GM12892 (cell line): Measurements from ENCODE around the gene POLN.
"Not testable (repeated sequence)": the region's sequence is repeated elsewhere in the genome, so short reads cannot be mapped to it uniquely, and the experiment has no call there.

Experiments
- POLR2A ChIP-seq: IDR thresholded peaks from 2 replicates; pipeline ENCODE4 v1.6.1; 2011; ENCODE audit warnings: low read depth, low read length, control low read depth
- POLR2AphosphoS5 ChIP-seq: IDR thresholded peaks from 2 replicates; pipeline ENCODE4 v1.6.1; 2011; ENCODE audit warnings: low read depth, low read length, control low read depth

DNA sequence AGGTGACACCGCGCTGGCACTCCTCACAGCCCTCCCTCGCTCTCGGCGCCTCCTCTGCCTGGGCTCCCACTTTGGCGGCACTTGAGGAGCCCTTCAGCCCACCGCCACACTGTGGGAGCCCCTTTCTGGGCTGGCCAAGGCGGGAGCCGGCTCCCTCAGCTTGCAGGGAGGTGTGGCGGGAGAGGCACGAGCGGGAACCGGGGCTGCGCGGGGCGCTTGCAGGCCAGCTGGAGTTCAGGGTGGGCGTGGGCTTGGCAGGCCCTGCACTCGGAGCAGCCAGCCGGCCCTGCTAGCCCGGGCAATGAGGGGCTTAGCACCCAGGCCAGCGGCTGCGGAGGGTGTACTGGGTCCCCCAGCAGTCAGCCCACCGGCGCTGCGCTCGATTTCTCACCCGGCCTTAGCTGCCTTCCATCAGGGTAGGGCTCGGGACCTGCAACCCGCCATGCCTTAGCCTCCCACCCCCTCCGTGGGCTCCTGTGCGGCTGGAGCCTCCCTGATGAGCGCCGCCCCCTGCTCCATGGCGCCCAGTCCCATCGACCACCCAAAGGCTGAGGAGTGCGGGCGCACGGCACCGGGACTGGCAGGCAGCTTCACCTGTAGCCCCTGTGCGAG lies 80.7 kb downstream of the POLN start:
- TF ChIP-seq POLR2AphosphoS5, POLR2A: not testable (repeated sequence)
